Measurements from ENCODE around the gene LDLRAD3.

- TF ChIP-seq CTCF (IDR thresholded peaks at IDR 0.05) (no peak), POLR2A (IDR thresholded peaks at IDR 0.05) (no peak), EP300 (IDR thresholded peaks at IDR 0.05) (no peak)
These were observed 82.6 kb downstream of the LDLRAD3 start for GRCh38 chr11:36026315-36026968.

All from suprapubic skin (tissue), 3 donors.